ENCODE data around the gene RUNX1.

The RUNX1 gene

GRCh38 chr21:34932233-34932632, 116.9 kb downstream of the RUNX1 start:
- H3K4me3 ChIP-seq (replicated peaks; ENCODE audit: low read depth, low read length): no peak overlapping the region
- TF ChIP-seq, protein P1, sequence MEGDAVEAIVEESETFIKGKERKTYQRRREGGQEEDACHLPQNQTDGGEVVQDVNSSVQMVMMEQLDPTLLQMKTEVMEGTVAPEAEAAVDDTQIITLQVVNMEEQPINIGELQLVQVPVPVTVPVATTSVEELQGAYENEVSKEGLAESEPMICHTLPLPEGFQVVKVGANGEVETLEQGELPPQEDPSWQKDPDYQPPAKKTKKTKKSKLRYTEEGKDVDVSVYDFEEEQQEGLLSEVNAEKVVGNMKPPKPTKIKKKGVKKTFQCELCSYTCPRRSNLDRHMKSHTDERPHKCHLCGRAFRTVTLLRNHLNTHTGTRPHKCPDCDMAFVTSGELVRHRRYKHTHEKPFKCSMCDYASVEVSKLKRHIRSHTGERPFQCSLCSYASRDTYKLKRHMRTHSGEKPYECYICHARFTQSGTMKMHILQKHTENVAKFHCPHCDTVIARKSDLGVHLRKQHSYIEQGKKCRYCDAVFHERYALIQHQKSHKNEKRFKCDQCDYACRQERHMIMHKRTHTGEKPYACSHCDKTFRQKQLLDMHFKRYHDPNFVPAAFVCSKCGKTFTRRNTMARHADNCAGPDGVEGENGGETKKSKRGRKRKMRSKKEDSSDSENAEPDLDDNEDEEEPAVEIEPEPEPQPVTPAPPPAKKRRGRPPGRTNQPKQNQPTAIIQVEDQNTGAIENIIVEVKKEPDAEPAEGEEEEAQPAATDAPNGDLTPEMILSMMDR (IDR thresholded peaks at IDR 0.05; ENCODE audit: low read length, missing control alignments): no peak
- DNase-seq (ENCODE audit: low read depth): no peak

DNA sequence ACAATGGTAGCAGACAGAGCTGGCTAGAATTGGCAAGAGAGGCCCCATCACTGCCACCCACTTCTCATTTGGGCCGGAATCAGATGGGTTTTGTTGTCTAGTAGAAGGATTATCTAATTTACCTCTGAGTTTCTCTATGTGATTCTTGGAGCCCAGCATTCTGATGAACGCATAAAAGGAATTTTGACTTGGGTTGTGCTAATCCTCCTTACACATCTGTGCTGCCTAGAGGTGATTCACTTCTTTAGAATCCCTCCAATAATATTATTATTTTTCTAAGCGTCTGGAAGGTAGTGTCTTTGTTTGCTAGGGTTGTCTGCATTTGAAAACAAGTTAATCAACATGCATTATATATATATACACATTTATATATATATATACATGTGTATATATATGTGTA, 118.1 kb downstream of the RUNX1 start:
- TF ChIP-seq, protein P1 (IDR thresholded peaks at IDR 0.05; ENCODE audit: low read length, missing control alignments): no peak
- DNase-seq (ENCODE audit: low read depth): peak; percentile 39
- H3K4me3 ChIP-seq (replicated peaks; ENCODE audit: low read depth, low read length): no peak overlapping the region

DNA sequence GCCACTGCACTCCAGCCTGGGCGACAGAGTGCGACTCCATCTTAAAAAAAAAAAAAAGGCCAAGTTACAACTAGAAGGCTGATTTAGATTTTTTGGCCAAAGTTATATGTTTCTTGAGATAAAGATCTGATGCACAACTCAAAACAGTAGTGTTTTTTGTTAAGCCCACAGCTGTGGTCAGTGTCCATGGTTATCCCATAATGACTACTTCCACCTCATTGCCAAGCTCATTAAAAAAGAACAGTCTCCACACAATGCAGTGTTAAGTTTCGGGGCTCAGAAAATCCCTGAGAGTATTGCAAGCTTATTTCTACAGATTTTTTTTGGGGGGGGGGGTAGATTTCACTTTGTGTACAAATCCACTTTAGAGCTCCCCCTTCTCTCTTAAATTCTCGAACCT, 120.5 kb downstream of the RUNX1 start:
- TF ChIP-seq, protein P1 (IDR thresholded peaks at IDR 0.05; ENCODE audit: low read length, missing control alignments): no peak

GRCh38 chr21:34927992-34928391, 121.1 kb downstream of the RUNX1 start:
- no peak for DNase-seq (ENCODE audit: low read depth)
- TF ChIP-seq, protein P1 (IDR thresholded peaks at IDR 0.05; ENCODE audit: low read length, missing control alignments): no peak
- H3K4me3 ChIP-seq (replicated peaks; ENCODE audit: low read depth, low read length): no peak overlapping the region

More for the DNA sequence above, 120.5 kb downstream of the RUNX1 start:
- H3K4me3 ChIP-seq (replicated peaks; ENCODE audit: low read depth, low read length): no peak overlapping the region
- DNase-seq (ENCODE audit: low read depth): no peak

DNA sequence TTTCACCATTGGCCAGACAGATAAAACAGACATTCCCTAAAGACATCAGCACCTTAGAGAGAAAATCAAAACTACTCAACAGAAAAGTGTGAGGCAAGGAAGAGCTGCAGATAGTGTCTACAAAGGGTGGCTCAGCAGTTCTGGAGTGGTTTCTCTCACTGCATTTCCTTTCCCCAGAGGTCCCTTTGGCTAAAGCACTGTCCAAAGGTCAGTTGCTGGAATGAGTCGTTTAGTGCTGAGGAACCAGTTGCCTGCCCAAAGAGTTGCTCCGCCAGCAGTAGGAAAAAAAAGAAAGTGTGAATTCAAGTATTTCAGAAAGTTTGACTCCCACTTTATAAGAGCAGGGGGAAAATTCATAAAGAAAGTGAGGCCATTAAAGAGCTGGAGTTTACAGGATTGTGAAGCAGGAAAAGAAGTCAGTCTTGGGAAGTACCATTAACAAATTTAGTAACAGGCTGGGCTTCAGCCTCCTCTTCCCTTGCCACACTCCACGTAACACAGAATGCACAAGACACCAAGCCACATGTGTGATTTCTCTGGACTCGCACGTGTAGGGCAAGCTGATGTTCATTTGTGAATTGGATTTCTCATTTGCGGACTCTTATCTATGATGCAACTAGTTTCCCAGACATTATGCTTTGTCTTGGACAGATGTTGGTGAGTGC, 122.2 kb downstream of the RUNX1 start:
- TF ChIP-seq, protein P1 (IDR thresholded peaks at IDR 0.05; ENCODE audit: low read length, missing control alignments): no peak
- peak; percentile 34 for DNase-seq (ENCODE audit: low read depth)

GRCh38 chr21:34925597-34925996, 123.5 kb downstream of the RUNX1 start:
- no peak for DNase-seq (ENCODE audit: low read depth)
- TF ChIP-seq, protein P1 (IDR thresholded peaks at IDR 0.05; ENCODE audit: low read length, missing control alignments): no peak
- no peak overlapping the region for H3K4me3 ChIP-seq (replicated peaks; ENCODE audit: low read depth, low read length)

More for the DNA sequence above, 122.2 kb downstream of the RUNX1 start:
- no peak overlapping the region for H3K4me3 ChIP-seq (replicated peaks; ENCODE audit: low read depth, low read length)

All from fibroblast of pulmonary artery (primary cell).